ENCODE measurements around the gene RFX6. TPM values are rescaled to one million over a fixed set of nuclear protein-coding genes. Genes with fewer than 3 reads are reported as not detected.

The RFX6 gene
- total RNA-seq, 1 donor from 2014 or later: 28.7 TPM

DNA sequence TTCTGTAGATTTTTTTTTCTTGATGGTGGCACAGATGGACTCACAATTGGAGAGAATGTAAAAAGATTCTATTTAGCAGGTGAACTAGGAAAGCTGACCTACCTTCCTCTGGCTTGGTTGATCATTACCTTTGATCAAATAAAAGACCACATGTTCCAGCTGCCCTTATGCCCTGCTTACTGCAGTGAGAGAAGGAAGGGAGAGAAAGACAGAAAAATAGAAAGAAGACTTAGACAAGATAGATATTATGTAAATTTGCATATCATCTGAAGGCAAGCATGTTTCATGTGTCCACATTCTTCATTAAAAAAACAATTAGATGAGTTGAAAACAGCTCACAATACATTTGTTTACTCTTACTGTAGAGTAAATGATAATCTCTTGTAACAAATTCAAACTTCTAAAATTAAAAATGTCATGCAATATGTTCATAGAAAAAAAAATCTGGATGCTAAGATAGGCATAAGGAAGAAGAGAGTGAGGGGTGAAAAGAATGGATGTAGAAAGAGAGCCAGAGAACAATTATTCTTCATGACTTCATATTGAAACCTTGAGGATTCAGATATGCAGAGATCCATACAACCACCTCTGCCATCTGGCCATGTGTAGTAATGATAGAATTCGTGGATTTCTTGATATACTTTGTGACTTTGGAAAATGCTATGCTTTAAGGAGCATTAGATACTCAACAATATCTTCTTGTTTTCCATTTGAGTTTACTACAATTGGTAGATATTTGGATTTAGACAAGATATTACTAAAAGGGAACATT, 71.7 kb downstream of the RFX6 start:
- TF ChIP-seq, protein P1, sequence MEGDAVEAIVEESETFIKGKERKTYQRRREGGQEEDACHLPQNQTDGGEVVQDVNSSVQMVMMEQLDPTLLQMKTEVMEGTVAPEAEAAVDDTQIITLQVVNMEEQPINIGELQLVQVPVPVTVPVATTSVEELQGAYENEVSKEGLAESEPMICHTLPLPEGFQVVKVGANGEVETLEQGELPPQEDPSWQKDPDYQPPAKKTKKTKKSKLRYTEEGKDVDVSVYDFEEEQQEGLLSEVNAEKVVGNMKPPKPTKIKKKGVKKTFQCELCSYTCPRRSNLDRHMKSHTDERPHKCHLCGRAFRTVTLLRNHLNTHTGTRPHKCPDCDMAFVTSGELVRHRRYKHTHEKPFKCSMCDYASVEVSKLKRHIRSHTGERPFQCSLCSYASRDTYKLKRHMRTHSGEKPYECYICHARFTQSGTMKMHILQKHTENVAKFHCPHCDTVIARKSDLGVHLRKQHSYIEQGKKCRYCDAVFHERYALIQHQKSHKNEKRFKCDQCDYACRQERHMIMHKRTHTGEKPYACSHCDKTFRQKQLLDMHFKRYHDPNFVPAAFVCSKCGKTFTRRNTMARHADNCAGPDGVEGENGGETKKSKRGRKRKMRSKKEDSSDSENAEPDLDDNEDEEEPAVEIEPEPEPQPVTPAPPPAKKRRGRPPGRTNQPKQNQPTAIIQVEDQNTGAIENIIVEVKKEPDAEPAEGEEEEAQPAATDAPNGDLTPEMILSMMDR (IDR thresholded peaks at IDR 0.05; ENCODE audit: unreplicated experiment): no peak
- Mint-ChIP-seq H3K27me3 (no peaks in the 10 kb centered on the region), H3K4me1 (ENCODE audit: low read depth) (peaks cover 63% of the 10 kb centered on the region), H3K9me3 (ENCODE audit: low read depth) (no peaks in the 10 kb centered on the region), H3K36me3 (ENCODE audit: insufficient read depth) (no peaks in the 10 kb centered on the region), H3K4me3 (ENCODE audit: low read depth) (peak overlapping the region; percentile 53), H3K27ac (peak overlapping the region; percentile 90)
- DNase-seq (ENCODE audit: low spot score, unreplicated experiment): no peak

DNA sequence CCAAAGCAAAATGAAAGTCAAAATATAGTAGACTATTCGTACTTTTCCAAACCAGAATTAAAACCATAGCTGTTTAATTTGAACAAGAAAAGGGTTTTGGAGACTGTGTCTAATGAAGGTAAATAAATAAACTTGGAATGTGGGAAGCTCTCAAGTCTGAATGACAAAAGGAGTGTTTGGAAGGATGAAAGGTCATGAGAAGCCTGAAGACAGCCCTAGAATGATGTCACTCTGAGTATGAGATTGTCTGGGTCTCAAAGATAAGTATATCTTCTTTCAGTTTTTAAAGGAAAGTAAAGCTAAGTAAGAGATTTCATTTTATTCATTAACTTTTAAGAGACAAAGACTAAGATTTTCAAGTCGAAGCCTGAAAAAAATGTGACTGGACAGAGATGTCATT, 72.9 kb downstream of the RFX6 start:
- Mint-ChIP-seq H3K27me3 (no peaks in the 10 kb centered on the region), H3K4me3 (ENCODE audit: low read depth) (no peak overlapping the region), H3K36me3 (ENCODE audit: insufficient read depth) (no peaks in the 10 kb centered on the region), H3K9me3 (ENCODE audit: low read depth) (no peaks in the 10 kb centered on the region), H3K4me1 (ENCODE audit: low read depth) (peaks cover 69% of the 10 kb centered on the region), H3K27ac (peak overlapping the region; percentile 86)
- TF ChIP-seq, protein P1 (IDR thresholded peaks at IDR 0.05; ENCODE audit: unreplicated experiment): no peak
- no peak for DNase-seq (ENCODE audit: low spot score, unreplicated experiment)

DNA sequence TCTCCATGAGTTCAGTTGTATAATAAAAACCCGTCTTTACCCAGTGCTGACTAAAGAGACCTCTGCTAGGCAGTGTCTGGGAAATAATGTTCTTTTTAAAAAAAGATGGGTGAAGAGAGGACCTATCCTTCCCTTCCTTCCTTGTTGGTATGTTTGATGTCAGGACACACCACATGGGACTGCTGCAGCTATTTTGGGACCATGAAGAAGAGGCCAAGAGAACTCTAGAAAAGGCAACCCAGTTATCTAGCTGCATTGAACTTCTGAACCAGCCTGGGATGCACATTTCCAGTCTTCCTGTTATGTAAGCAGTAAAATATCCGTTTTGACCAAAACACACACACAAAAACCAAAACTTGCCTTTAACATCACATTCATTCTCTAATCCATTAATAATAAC, 77.3 kb downstream of the RFX6 start:
- Mint-ChIP-seq H3K4me1 (ENCODE audit: low read depth) (peaks cover 55% of the 10 kb centered on the region), H3K36me3 (ENCODE audit: insufficient read depth) (peaks cover 2% of the 10 kb centered on the region), H3K4me3 (ENCODE audit: low read depth) (peak overlapping the region; percentile 63), H3K27ac (peak overlapping the region; percentile 64), H3K9me3 (ENCODE audit: low read depth) (peaks cover 3% of the 10 kb centered on the region), H3K27me3 (no peaks in the 10 kb centered on the region)
- DNase-seq (ENCODE audit: low spot score, unreplicated experiment): no peak
- TF ChIP-seq, protein P1 (IDR thresholded peaks at IDR 0.05; ENCODE audit: unreplicated experiment): no peak

DNA sequence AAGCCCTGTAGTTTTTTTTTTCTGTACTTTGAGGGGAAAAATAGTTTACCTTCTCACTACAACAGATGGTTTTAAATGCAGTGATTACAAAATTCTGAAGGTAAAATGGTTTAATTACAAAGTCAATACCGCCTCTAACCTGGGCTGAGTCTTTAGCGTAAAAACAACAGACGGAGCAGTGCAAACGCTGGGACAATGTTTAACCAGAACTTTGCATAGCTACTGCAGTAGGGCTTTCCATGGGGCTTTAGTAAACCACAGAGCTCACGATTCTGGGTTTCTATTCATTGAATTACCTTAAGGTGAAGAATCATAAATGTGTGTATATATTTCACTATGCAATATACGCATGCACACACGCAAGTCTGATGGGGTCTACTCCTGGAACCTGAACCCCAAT, 77.9 kb downstream of the RFX6 start:
- peak overlapping the region; percentile 63 for H3K4me3 Mint-ChIP-seq (ENCODE audit: low read depth)
- peaks cover 50% of the 10 kb centered on the region for H3K4me1 Mint-ChIP-seq (ENCODE audit: low read depth)
- no peak for DNase-seq (ENCODE audit: low spot score, unreplicated experiment)
- TF ChIP-seq, protein P1 (IDR thresholded peaks at IDR 0.05; ENCODE audit: unreplicated experiment): no peak
- peaks cover 3% of the 10 kb centered on the region for H3K9me3 Mint-ChIP-seq (ENCODE audit: low read depth)
- H3K36me3 Mint-ChIP-seq (ENCODE audit: insufficient read depth): peaks cover 2% of the 10 kb centered on the region
- no peaks in the 10 kb centered on the region for H3K27me3 Mint-ChIP-seq
- H3K27ac Mint-ChIP-seq: peak overlapping the region; percentile 64

DNA sequence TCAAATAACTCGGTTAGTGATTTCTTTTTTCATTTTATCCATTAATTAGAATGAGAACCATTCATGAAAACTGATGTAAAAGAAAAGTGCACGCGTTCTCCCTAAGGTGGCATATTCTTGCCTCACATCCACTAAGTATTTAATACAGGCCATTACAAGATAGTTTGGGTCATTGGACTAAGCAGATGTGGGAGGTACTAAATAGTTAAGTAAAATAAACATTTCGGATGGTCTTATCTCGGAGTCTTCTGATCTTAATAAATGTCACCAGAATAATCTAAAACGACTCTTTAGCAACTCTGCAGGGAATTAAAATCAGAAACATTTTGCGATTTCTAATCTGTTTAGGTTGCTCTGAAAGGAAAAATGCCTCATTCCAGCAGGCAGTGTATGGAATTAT, 78.7 kb downstream of the RFX6 start:
- Mint-ChIP-seq H3K4me1 (ENCODE audit: low read depth) (peaks cover 42% of the 10 kb centered on the region), H3K9me3 (ENCODE audit: low read depth) (peaks cover 3% of the 10 kb centered on the region), H3K4me3 (ENCODE audit: low read depth) (peak overlapping the region; percentile 49), H3K36me3 (ENCODE audit: insufficient read depth) (peaks cover 2% of the 10 kb centered on the region), H3K27ac (peak overlapping the region; percentile 77), H3K27me3 (no peaks in the 10 kb centered on the region)
- TF ChIP-seq, protein P1 (IDR thresholded peaks at IDR 0.05; ENCODE audit: unreplicated experiment): no peak
- DNase-seq (ENCODE audit: low spot score, unreplicated experiment): no peak

Data from progenitor cell of endocrine pancreas (in vitro differentiated cells).